HG03066 (cell line): ENCODE measurements around the gene ZNF74.
"Not testable (repeated sequence)": the region's sequence is repeated elsewhere in the genome, so short reads cannot be mapped to it uniquely, and the experiment has no call there.

Experiments
- ATAC-seq: cut with Tn5 transposase; IDR thresholded peaks from one replicate; pipeline ENCODE4 v1.9.1; 2021; ENCODE audit warnings: low read depth; ENCODE audit not compliant: unreplicated experiment

The ZNF74 gene

DNA sequence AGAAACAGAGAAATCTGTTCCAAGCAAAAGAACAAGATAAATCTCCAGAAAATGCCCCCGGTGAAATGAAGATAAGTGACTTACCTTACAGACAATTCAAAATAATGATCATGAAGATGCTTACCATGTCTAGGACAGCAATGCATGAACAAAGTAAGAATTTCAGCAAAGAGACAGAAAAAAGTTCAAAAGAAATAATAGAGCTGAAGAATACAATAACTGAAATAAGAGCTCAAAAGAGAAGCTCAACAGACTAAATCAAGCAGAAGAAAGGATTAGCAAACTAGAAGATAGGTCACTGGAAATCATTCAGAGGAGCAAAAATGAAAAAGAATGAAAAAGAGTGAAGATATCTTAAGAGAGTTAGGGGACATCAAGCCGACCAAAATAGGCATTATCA lies 19.8 kb upstream of the ZNF74 start:
- ATAC-seq, result not testable (repeated sequence)

DNA sequence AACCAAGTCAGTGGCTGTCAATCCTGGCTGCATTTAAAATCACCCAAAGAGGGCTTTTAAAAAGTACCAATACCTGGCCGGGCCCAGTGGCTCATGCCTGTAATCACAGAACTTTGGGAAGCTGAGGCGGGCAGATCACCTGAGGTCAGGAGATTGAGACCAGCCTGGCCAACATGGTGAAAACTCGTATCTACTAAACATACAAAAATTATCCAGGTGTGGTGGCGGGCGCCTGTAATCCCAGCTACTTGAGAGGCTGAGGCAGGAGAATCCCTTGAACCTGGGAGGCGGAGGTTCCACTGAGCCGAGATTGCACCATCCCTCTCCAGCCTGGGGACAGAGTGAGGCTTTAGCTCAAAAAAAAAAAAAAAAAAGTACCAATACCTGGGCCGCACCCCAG lies 17.7 kb upstream of the ZNF74 start:
- not testable (repeated sequence) for ATAC-seq

DNA sequence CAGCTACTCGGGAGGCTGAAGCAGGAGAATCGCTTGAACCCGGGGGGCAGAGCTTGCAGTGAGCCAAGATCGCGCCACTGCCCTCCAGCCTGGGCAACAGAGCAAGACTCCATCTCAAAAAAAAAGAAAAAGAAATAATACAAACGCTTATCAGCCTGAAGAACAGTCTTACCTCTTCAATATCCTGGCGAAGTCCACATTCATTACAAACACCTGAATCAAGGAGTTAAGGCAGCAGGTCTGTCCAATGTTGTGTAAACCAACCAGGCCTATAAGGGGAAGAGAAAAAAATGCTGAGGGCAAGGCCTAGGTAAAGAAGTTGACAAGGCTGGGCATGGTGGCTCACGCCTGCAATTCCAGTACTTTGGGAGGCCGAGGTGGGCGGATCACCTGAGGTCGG lies 17.0 kb upstream of the ZNF74 start:
- not testable (repeated sequence) for ATAC-seq

DNA sequence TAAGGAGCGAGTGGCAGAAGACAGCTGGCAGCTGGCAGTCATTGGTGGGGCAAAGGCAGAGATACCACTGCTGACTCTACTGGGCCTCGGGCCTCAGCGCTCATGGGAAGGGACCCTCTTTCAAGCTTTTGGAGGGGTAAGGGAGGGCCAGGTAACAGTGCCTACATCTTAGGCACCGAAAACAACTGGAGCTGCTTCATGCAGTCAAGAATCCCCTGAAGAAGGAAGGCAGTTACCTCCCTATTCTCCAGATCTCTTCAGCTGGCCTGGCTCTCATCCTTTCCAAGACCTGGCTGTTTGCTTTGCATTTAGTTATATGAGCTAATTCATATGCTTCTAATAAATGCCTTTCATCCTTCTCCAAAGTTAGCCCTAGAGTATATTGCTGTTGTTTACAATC lies 15.8 kb upstream of the ZNF74 start:
- no peak for ATAC-seq

DNA sequence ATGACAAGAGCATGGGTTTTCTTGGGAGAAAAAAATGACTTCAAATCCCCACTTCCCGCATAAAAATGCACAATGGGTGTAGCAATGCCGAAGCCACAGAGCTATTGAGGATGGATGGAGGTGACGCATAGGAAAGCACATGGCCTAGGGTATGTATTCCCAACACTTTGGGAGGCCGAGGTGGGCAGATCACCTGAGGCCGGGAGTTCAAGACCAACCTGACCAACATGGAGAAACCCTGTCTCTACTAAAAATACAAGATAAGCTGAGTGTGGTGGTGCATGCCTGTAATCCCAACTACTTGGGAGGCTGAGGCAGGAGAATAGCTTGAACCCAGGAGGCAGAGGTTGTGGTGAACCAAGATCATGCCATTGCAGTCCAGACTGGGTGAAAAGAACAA lies 15.3 kb upstream of the ZNF74 start:
- ATAC-seq, result not testable (repeated sequence)

DNA sequence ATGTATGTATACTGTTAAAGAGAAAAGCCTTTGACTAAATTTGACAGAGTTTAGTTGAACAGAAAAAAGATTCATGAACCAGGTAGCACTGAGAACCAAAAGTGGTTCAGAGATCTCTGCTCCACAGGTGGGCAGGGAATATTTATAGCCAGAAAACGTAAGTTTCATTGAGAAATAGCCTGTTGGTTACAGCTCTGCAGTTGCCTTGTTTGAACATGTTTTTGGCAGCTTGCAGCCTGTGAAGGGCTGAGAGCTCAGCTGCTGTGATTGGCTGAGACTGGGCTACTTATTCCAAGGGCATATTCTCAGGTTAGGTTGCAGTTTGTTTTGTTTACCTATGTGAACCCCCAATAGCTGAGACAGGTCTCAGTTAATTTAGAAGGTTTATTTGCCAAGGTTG lies 13.5 kb upstream of the ZNF74 start:
- no peak for ATAC-seq

DNA sequence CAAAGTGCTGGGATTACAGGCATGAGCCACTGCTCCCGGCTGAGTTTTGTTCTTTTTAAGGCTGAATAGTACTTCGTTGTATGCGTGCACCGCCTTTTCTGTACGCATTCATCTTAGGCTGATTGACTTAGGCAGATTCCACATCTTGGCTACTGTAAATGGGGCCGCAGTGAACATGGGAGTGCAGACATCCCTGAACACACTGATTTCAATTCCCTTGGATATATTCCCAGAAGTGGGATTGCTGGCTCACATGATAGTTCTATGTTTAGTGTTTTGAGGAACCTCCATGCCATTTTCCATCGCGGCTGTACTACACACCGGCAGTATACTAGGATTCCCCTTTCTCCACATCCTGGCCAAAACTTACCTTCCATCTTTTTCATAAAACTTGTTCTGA lies 10.4 kb upstream of the ZNF74 start:
- ATAC-seq, result no peak

DNA sequence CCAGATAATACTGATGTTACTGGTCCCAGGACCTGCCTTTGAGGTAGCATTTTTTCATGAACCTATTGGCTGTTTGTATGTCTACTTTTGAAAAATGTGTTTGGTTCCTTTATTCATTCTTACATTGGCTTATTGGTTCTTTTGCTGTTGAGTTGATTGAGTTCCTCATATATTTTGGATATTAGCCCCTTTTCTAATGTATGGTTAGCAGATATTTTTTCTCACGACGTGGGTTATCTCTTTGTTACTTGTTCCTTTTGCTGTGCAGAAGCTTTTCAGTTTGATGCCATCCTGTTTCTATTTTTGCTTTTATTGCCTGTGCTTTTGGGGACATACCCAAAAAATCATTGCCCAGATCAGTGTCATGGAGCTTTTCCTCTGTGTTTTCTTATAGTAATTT lies 9.8 kb upstream of the ZNF74 start:
- ATAC-seq, result no peak

DNA sequence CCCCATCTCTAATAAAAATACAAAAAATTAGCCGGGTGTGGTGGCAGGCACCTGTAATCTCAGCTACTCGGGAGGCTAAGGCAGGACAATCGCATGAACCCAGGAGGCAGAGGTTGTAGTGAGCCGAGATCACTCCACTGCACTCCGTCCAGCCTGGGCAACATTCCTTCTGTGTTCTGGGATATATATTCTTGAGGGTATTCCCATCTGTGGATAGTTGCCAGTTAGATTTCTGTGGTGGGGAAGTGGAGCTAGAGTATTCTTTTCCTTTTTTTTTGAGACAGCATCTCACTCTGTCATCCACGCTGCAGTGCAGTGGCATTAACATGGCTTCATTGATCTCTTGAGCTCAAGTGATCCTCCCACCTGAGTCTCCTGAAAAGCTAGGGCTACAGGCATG lies 9.1 kb upstream of the ZNF74 start:
- no peak for ATAC-seq

DNA sequence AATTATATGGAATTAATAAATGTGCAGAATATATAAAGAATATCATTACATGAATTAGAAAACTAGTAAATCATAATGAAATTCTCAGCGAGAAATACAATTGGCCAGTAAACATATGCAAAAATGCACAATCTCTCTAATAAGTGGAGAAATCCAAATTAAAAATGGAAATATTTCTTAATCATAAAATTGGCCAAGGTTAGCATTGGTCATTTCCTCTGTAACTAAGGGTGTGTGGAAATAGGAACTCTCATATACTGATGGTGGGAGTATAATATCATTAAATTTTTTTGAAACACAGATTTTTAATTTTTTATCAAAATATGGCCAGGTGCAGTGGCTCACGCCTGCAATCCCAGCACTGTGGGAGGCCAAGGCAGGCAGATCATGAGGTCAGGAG lies 7.6 kb upstream of the ZNF74 start:
- no peak for ATAC-seq

DNA sequence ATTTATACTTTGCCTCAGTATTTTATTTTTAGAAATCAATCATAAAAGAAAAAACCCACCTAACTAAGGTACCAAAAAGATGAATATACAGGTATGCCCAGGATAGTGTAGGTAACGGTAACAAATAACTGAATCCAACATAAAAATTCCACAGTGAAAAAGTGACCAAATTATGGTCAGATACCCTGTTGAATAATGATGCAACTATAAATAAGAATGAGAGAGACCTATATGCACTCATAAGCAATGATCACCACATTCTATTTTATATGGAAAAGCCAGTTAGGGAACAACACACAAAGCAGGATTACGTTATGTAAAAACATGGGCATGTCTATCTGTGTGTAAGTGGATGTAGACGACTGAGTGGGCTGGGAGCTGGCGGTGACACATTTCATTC lies 7.0 kb upstream of the ZNF74 start:
- ATAC-seq, result no peak

DNA sequence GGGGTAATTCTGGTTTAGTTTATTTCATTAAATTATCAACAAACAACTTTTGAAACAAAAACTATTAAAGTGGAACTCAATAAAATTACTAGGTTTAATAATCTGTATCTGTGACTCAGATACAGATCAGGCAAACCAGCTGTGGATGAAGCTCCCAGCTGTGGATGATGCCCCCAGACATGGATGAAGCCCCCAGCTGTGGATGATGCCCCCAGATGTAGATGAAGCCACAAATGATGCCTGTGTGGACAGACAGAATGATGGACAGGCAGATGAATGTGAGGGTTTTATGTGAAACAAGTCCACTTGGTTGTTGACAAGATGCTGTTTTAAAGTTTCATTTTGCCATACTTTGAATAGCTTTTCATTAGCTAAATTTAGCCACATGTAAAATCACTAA lies 5.8 kb upstream of the ZNF74 start:
- no peak for ATAC-seq

DNA sequence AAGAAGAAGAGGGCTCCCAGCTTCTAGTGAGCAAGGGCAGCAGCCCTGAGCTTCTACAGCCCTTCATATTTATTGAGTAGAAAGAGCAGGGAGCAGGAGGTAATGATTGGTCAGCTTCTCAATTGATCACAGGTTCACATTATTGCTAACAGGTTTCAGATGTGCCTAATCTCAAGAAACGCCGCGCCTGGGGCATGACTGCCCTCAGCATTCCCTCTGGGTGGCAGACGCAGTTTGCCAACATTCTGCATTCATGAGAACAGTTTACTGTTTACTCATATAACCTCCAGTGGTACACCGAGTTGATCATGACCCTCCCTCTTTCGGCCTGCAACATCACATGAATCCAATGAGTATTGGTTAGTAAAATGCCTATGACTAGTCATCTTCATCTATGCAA lies 4.7 kb upstream of the ZNF74 start:
- no peak for ATAC-seq

DNA sequence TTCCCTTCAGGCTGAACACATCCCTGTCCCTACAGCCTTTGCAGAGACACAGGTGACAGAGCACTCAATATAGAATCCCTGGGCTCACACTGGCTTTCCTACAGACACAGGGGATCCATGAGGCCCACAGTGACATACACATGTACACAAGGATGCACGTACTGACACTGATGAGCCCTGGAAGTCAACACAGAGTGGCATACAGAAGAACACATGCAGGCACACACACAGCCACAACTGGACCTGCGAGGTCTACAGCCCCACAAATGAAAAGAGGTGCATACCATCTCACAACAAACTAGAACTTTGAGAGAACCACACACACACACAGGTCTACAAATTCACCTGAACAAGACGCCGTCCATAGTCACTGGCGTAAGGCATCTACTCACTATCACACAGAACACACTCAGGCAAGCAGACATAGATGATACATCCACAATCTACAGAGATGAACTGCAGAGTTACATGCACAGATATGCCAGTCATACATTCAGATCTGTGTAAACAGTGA lies 3.5 kb upstream of the ZNF74 start:
- no peak for ATAC-seq

DNA sequence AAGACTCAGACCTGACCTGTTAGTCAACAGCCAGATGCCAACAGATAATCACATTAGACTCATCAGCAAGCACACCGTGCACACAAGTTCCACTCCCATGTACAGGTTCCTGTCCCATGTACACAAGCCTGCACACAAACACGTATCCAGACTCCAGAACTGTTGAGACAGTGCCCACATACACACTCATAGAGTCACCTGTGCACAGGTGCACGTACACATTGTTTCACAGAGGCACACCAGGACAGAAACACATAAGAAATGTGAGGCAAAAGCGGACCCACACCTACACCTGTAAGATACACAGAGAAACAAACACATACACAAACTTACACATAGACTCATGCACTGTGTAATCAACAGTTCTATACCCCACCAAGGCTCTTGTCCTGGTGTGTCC lies 2.7 kb upstream of the ZNF74 start:
- ATAC-seq, result no peak

DNA sequence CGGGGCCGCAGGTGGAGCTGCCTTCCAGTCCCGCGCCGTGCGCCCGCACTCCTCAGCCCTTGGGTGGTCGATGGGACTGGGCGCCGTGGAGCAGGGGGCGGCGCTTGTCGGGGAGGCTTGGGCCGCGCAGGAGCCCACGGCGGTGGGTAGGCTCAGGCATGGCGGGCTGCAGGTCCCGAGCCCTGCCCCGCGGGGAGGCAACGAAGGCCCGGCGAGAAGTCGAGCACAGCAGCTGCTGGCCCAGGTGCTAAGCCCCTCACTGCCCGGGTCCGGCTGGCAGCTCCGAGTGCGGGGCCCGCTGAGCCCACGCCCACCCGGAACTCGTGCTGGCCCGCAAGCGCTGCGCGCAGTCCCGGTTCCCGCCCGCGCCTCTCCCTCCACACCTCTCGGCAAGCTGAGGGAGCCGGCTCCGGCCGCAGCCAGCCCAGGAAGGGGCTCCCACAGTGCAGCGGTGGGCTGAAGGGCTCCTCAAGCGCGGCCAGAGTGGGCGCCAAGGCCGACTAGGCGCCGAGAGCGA lies 1.5 kb upstream of the ZNF74 start:
- not testable (repeated sequence) for ATAC-seq

DNA sequence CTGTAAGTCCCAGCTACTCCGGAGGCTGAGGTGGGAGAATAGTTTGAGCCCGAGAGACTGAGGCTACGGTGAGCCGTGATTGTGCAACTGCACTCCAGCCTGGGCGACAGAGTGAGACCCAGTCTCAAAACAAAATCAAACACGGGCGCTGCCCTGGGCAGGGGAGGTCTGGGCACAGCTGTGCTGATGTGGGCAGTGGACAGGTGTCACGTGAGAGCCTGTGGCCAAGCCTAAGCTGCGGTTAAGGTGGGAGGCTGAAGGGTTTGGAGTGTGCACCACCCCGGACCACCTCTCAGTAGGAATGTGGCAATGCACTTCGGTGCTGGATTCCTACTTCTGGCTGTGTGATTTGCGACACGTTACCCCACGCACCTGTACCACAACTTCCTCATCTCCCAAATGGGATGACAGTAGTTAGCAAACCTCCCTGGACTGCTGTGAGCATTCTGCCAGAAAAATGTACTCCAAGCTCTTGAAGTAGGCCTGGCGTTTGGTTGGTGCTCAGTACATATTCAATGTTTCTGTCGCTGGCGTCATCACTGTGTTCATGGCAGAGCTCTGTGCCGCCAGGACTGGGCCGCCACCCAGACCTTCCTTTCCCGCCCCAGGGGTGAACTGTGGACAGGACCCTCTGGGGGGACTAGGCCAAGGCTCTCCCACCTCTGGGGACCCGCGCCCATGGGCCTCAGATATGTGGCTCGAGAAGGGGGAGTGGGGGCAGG lies 807 bp upstream of the ZNF74 start:
- no peak for ATAC-seq

DNA sequence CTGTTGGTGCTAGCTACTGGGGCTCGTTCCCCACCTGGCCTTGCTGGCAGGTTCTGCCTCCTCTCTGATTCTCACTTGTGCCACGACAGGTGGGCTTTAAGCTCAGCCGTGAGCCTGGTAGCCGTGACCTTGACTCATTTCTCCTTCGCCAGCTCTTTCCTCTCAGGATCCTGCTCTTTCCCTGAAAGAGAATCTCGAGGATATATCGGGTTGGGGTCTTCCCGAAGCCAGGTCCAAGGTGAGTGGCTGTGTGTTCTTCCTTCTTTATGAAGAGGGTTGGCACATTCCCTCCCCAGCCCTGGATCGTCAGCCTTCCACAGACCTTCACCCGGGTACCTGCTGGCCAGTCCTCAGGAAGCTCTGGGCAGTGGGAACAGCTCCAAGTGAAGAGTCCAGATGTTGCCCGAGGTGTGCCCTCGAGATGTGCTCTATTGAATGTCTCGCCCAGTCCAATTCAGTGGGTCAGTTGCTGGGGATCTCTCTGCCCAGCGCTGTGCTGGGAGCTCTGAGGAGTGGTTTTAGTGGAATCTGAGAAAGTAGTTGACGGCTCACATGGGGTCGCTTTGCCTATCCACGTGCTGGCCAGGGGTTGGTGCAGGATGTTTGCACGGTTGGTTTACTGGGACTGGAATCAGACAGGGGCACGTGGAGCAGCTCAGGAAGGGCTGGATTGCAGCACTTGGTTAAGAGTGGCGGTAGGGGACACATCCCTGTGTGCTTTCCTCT lies 1.4 kb downstream of the ZNF74 start:
- ATAC-seq, result no peak

DNA sequence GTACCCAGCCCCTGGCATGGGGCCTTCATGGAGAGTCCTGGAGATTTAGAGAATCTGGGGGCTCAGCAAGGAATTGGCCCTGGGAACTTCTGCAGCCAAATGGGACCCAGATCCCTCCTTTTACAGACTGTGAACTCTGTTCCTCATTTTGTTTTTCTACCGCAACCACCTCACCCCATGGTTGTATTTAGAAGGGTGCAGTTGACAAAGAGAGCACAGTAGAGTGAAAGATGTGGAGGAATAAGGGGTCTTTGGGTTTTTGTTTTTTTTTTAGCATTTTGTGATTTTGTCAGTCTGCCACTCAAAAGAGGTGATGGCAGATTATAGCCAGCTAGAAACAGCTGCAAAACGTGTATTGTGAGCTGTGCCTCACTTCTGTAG lies 1.9 kb downstream of the ZNF74 start:
- ATAC-seq, result no peak

DNA sequence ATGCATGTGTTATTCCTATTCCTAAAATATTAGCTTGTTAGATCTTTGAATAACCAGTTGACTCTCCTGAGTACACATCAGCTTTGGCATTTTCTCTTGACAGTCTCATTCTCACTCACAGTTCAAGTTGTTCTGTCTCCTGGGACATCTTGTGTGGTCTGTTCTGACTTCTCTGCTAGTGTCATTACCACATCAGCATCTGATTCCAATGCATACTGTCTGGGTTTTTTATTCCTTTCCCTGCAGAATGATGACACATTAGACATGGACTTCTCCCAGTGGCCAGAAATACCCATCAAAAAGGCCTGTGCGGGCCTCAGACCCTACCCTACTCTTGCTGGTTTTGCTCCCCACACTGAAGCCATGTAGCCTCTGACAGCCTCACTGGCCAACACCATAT lies 2.7 kb downstream of the ZNF74 start:
- ATAC-seq, result no peak

DNA sequence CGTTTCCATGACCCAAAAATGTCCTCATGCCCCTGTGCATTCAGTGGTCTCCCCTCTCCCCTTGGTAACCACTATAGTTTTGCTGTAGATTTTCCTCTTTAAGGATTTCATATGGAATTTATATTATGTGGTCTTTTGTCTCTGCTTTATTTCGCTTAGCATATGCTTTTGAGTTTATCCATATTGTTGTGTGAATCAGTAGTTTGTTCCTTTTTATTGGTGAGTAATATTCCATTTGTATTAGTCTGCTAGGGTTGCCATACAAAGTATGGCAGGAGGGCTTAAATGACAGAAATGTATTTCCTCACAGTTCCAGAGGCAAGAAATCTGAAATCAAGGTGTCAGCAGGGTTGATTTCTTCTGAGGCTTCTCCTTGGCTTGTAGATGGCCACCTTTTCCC lies 3.5 kb downstream of the ZNF74 start:
- no peak for ATAC-seq

DNA sequence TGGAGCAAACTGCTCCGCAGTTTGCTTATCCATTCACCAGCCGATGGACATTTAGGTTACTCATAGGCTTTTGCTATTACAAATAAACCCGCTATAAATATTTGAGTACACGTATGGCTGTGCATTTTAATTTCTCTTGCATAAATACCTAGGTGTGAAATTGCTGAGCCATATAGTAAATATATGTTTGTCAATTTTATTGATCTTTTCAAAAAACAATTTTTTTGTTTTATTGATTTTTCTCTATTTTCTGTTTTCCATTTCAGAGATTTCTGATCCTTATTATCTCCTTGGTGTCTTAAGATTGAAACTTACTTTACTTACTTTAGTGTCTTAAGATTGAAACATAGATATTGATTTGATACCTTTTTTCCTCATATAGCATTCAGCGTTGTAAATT lies 4.5 kb downstream of the ZNF74 start:
- ATAC-seq, result no peak
